Measurements from ENCODE around the gene RDH13. TPM values are rescaled to one million over a fixed set of nuclear protein-coding genes. Genes with fewer than 3 reads are reported as not detected.

The RDH13 gene
- total RNA-seq, 1 donor from 2014 or later: 37.3 TPM

DNA sequence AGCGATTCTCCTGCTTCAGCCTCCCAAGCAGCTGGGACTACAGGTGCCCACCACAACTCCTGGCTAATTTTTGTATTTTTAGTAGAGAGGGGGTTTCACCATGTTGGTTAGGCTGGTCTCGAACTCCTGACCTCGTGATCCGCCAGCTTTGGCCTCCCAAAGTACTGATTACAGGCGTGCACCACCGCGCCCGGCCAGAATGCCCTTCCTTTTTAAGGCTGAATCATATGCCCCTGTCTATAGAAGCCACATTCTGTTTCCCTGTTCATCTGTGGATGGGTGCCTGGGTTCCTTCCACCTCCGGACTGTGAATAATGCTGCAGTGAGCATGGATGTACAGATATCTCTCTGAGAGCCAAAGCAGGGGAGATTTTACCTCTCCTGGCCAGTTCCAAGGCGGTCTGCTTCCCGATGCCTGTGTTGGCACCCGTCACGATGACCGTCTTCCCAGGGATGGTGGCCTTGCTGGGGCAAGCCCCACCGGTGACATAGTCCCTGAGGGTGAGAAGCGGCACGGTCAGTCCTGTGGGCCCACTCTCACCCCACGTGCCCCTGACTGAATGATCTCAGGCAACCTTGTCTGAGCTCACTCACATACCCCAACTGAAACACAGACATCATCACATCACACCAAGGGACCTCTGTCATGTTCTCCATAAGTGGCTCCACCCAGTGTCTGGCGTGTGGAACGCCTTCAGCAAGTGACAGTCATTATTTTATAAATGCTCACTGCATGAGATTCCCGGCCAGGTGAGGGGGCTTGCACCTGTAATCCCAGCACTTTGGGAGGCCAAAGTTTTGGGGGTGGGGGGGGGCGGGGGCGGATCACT lies 4.0 kb downstream of the RDH13 start:
- Histone ChIP-seq H3K27me3 (no peaks in the 10 kb centered on the region), H3K4me3 (no peak overlapping the region), H3K36me3 (peaks cover 0 to 48% of the 10 kb centered on the region in 2 donors), H3K4me1 (peaks cover 12% of the 10 kb centered on the region), H3K9me3 (no peaks in the 10 kb centered on the region), H3K27ac (no peak overlapping the region)
- no peak for DNase-seq (ENCODE audit: extremely low spot score in 2 of 2)
- intact Hi-C loops (cut with DNase I): no loop called here
- TF ChIP-seq, protein P1, sequence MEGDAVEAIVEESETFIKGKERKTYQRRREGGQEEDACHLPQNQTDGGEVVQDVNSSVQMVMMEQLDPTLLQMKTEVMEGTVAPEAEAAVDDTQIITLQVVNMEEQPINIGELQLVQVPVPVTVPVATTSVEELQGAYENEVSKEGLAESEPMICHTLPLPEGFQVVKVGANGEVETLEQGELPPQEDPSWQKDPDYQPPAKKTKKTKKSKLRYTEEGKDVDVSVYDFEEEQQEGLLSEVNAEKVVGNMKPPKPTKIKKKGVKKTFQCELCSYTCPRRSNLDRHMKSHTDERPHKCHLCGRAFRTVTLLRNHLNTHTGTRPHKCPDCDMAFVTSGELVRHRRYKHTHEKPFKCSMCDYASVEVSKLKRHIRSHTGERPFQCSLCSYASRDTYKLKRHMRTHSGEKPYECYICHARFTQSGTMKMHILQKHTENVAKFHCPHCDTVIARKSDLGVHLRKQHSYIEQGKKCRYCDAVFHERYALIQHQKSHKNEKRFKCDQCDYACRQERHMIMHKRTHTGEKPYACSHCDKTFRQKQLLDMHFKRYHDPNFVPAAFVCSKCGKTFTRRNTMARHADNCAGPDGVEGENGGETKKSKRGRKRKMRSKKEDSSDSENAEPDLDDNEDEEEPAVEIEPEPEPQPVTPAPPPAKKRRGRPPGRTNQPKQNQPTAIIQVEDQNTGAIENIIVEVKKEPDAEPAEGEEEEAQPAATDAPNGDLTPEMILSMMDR (IDR thresholded peaks at IDR 0.05): no peak
- TF ChIP-seq POLR2AphosphoS5 (IDR thresholded peaks at IDR 0.05; ENCODE audit: insufficient read depth in 1 of 2, low read depth in 1 of 2) (no peak), POLR2A (IDR thresholded peaks at IDR 0.05) (no peak)

DNA sequence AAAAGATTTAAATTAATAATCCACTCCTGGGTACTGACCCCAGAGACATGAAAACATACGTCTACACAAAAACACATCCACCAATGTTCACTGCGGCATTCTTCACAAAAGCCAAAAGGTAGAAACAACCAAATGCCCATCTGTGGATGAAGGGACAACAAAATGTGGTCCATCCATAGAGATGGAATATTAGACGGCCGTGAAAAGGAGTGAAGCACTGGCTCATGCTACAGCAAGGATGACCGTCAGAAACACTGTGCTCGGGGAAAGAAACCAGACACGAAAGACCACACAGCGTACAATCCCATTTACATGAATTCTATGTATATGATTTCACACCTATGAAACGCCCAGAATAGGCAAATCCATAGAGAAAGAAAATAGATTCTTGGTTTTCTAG lies 6.1 kb downstream of the RDH13 start:
- no peak for TF ChIP-seq POLR2AphosphoS5 (IDR thresholded peaks at IDR 0.05; ENCODE audit: insufficient read depth in 1 of 2, low read depth in 1 of 2)
- TF ChIP-seq, protein P1 (IDR thresholded peaks at IDR 0.05): no peak
- TF ChIP-seq POLR2A (IDR thresholded peaks at IDR 0.05): no peak
- H3K36me3 ChIP-seq: peaks cover 0 to 49% of the 10 kb centered on the region in 2 donors
- no peaks in the 10 kb centered on the region for H3K27me3 ChIP-seq
- no peak overlapping the region for H3K4me3 ChIP-seq
- intact Hi-C loops (cut with DNase I): no loop called here
- DNase-seq (ENCODE audit: extremely low spot score in 2 of 2): no peak
- H3K4me1 ChIP-seq: peaks cover 2% of the 10 kb centered on the region
- no peaks in the 10 kb centered on the region for H3K9me3 ChIP-seq
- no peak overlapping the region for H3K27ac ChIP-seq

DNA sequence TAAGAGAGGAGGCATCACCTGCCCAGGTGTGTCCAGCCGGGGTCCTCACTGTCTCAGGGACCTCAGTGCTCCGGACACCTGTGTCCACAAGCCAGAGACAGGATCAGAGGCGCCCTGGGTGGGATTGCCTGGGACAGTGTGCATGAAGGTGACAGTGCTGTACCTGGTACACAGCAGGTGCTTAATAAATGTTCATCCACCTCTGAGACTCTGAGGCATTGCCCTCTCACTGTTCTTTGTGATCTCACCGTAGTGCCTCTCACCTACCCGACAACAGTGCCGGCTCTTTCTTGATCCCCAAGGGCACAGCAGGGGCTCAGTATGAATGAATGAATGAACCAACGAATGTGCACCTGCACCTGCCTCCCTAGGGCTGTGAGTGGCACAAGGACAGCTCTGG lies 9.2 kb downstream of the RDH13 start:
- Histone ChIP-seq H3K27me3 (no peaks in the 10 kb centered on the region), H3K36me3 (peaks cover 0 to 54% of the 10 kb centered on the region in 2 donors)
- intact Hi-C loops (cut with DNase I): no loop called here

DNA sequence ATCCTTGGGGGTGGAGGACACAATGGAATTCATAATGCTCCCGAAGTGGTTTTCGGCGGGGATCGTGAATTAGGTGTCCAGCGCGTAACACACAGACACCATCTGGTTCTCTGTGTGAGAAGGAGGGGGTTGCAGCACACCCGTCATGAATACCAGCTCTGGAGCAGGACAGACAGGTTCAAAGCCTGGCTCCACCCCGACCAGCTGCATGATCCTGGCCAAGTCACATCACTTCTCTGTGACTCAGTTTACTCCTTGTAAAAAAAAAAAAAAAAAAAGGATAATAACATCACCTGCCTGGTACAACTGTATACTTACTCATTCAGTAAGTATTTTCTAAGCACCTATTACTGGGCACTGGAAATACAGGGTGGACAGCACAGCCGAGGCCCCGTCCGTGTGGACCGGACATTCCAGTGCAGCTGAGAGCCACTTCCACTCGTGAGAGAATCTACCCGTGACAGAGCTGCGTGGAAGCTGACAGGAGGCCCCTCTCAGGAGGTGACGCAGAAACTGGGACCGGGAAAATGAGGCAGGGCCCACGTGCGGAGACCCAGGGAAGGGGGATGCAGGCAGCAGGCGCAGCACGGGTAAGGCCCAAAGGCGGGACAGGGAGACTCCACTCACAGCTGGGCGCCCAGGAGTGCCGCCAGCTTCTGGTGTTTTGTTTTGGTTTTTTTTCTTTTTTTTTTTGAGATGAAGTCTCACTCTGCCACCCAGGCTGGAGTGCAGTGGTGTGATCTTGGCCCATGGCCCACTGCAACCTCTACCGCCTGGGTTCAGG lies 12.0 kb downstream of the RDH13 start:
- H3K9me3 ChIP-seq: no peaks in the 10 kb centered on the region
- H3K36me3 ChIP-seq: peaks cover 0 to 53% of the 10 kb centered on the region in 2 donors
- TF ChIP-seq, protein P1 (IDR thresholded peaks at IDR 0.05): no peak
- TF ChIP-seq POLR2AphosphoS5 (IDR thresholded peaks at IDR 0.05; ENCODE audit: insufficient read depth in 1 of 2, low read depth in 1 of 2): no peak
- no peak for TF ChIP-seq POLR2A (IDR thresholded peaks at IDR 0.05)
- intact Hi-C loops (cut with DNase I): no loop called here
- H3K27me3 ChIP-seq: no peaks in the 10 kb centered on the region
- DNase-seq (ENCODE audit: extremely low spot score in 2 of 2): no peak
- no peak overlapping the region for H3K4me3 ChIP-seq
- H3K4me1 ChIP-seq: no peaks in the 10 kb centered on the region
- no peak overlapping the region for H3K27ac ChIP-seq

More for the DNA sequence above, 9.2 kb downstream of the RDH13 start:
- H3K4me3 ChIP-seq: no peak overlapping the region
- TF ChIP-seq, protein P1 (IDR thresholded peaks at IDR 0.05): no peak
- TF ChIP-seq POLR2AphosphoS5 (IDR thresholded peaks at IDR 0.05; ENCODE audit: insufficient read depth in 1 of 2, low read depth in 1 of 2) (no peak), POLR2A (IDR thresholded peaks at IDR 0.05) (no peak)
- H3K9me3 ChIP-seq: no peaks in the 10 kb centered on the region
- no peak for DNase-seq (ENCODE audit: extremely low spot score in 2 of 2)
- no peaks in the 10 kb centered on the region for H3K4me1 ChIP-seq
- no peak overlapping the region for H3K27ac ChIP-seq

Data from vagina (tissue), 2 donors.